HepG2 (cell line): ENCODE data around the gene SAAL1. TPM values are rescaled to one million over a fixed set of nuclear protein-coding genes. Genes with fewer than 3 reads are reported as not detected.

Source experiments
- DR1 ChIP-seq: sonication (generic); formaldehyde crosslinking; IDR thresholded peaks from 2 replicates; pipeline ENCODE4 v1.8.0; 2021; ENCODE audit warnings: mild to moderate bottlenecking, missing genetic modification reagents, inconsistent platforms
- EZH2 ChIP-seq: conservative IDR thresholded peaks from 2 replicates; pipeline ENCODE4 v1.6.1; 2012; ENCODE audit warnings: mild to moderate bottlenecking, low read depth, low read length, moderate library complexity
- KAT2B ChIP-seq: fragments of 150-350 bp; IDR thresholded peaks from 2 replicates; pipeline ENCODE4 v1.6.1; 2014; ENCODE audit warnings: low read depth, low read length, borderline replicate concordance
- LCORL ChIP-seq, 2 experiments: fragments of 450-650 bp in 1 of 2; sonication (generic) in 1 of 2; formaldehyde crosslinking in 1 of 2; IDR thresholded peaks; 2 replicates each; pipeline versions ENCODE4 v1.5.0 to v1.6.1; 2017 to 2020; ENCODE audit warnings: antibody characterized with exemption in 1 of 2, missing genetic modification reagents in 1 of 2
- NFE2L2 ChIP-seq: fragments of 150-350 bp; IDR thresholded peaks from 2 replicates; pipeline ENCODE4 v1.6.1; 2014; ENCODE audit warnings: low read length
- NONO ChIP-seq, 2 experiments: fragments of 450-650 bp in 1 of 2; sonication (generic) in 1 of 2; formaldehyde crosslinking in 1 of 2; IDR thresholded peaks in 1 of 2; conservative IDR thresholded peaks in 1 of 2; 2 replicates each; pipeline versions ENCODE4 v1.6.1 to v1.8.0; 2017 to 2022; ENCODE audit warnings: mild to moderate bottlenecking in 1 of 2, missing genetic modification reagents in 1 of 2, moderate library complexity in 1 of 2
- RAD51 ChIP-seq: fragments of 450-650 bp; IDR thresholded peaks from 2 replicates; pipeline ENCODE4 v1.6.1; 2016; ENCODE audit warnings: borderline replicate concordance
- THAP7 ChIP-seq: sonication (generic); formaldehyde crosslinking; IDR thresholded peaks from 2 replicates; pipeline ENCODE4 v1.8.1; 2023; ENCODE audit warnings: mild to moderate bottlenecking, missing genetic modification reagents
- THAP8 ChIP-seq: sonication (generic); formaldehyde crosslinking; IDR thresholded peaks from 2 replicates; pipeline ENCODE4 v1.5.1; 2020; ENCODE audit warnings: missing genetic modification reagents, mild to moderate bottlenecking, borderline replicate concordance
- TMF1 ChIP-seq: sonication (generic); formaldehyde crosslinking; IDR thresholded peaks from 2 replicates; pipeline ENCODE4 v1.8.1; 2022; ENCODE audit warnings: low read depth, missing genetic modification reagents
- ZMYM3 ChIP-seq: sonication (generic); formaldehyde crosslinking; IDR thresholded peaks from 2 replicates; pipeline ENCODE4 v1.5.1; 2020; ENCODE audit warnings: mild to moderate bottlenecking, missing genetic modification reagents
- ZNF333 ChIP-seq: sonication (generic); formaldehyde crosslinking; IDR thresholded peaks from 2 replicates; pipeline ENCODE4 v1.4.0; 2020; ENCODE audit warnings: mild to moderate bottlenecking, missing genetic modification reagents, borderline replicate concordance
- ZNF556 ChIP-seq: sonication (generic); formaldehyde crosslinking; IDR thresholded peaks from 2 replicates; pipeline ENCODE4 v1.4.0; 2020; ENCODE audit warnings: mild to moderate bottlenecking, missing genetic modification reagents, borderline replicate concordance
- ZNF580 ChIP-seq: IDR thresholded peaks from 2 replicates; pipeline ENCODE4 v1.6.1; 2016; ENCODE audit warnings: low read depth, borderline replicate concordance
- ZNF639 ChIP-seq: conservative IDR thresholded peaks from 2 replicates; pipeline ENCODE4 v1.6.1; 2018; ENCODE audit warnings: missing genetic modification reagents
- ZNF777 ChIP-seq: sonication (generic); formaldehyde crosslinking; IDR thresholded peaks from 2 replicates; pipeline ENCODE4 v1.4.0; 2020; ENCODE audit warnings: missing genetic modification reagents
- polyA plus RNA-seq, 8 experiments: library from polyadenylated mRNA; depleted of rRNA in 3 of 8; stranded (reverse) in 7 of 8; unstranded in 1 of 8; fragments of >200 nt; fragmentation: Illumina TruSeq in 4 of 8; extraction: Trizol in 4 of 8; gene quantifications; 2 replicates each; pipeline versions ENCODE4 v1.2.1 to v1.2.3, GENCODE V29; 2011 to 2016; ENCODE audit warnings: low read depth in 4 of 8, missing spikeins in 1 of 8, mixed read lengths in 1 of 8; ENCODE audit not compliant: insufficient read depth in 1 of 8
- total RNA-seq, 5 experiments: library from RNA; depleted of rRNA; stranded (reverse); fragments of >200 nt; fragmentation: Illumina TruSeq; extraction: Trizol; gene quantifications; 2 replicates each; pipeline ENCODE4 v1.2.3, GENCODE V29; 2016; ENCODE audit warnings: low read depth in 1 of 5
- TF ChIP-seq, protein P1 (sequence below): sonication (generic); formaldehyde crosslinking; IDR thresholded peaks from 2 replicates; pipeline ENCODE4 v1.4.0; 2020; ENCODE audit warnings: mild to moderate bottlenecking, missing genetic modification reagents
- TF ChIP-seq, protein P2 (sequence below): sonication (generic); formaldehyde crosslinking; IDR thresholded peaks from 2 replicates; pipeline ENCODE4 v1.4.0; 2020; ENCODE audit warnings: missing genetic modification reagents

The SAAL1 gene
- total and polyA plus RNA-seq, 2 of the 13 experiments (the other 11 are each of a cell fraction or from before 2014, with no cell fraction given), result 16.5 to 46.0 TPM

DNA sequence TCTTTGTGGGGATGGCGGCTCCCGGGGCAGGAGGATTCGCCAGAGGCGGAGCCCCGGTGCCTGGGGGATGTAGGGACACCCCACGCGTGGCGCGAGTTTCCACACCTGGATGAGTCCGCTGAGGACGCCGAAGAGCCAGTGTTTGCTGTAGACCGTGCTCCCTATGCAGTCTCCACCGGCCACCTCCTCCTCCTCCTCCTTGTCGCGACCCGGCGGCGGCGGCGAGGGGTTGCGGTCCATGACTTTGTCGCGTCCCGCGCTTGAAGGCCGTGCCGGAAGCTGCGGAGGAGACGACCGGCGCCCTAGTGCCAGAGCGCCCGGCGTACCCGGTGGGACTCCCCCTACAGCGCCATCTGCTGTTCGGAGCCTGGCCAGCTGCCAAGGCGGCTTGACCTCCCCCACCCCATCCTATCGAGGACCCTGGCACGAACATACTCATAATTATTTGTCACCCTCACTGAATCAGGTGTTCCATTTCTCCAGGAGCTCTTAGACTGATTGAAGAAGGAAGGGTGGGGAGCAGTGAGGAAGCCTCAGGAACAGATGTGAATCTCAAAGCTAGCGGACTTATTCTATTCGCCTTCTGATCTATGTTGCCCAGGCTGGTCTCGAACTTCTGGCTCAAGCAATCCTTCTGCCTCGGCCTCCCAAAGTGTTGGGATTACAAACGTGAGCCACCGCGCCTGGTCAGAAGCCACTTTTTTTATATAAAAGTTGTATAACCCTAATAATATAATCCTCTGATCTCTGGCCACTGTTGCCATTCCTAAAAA is at the start of gene SAAL1 (continued):
- TF ChIP-seq ZNF580 (CRISPR knock-in tag), result peak; percentile 70; the same call in 1 of the 2 replicates
- TF ChIP-seq NONO (IDR thresholded peaks at IDR 0.05), result no peak
- TF ChIP-seq NONO (CRISPR knock-in tag; conservative IDR thresholded peaks at IDR 0.05), result peak; percentile 85; the same call in 1 of the 2 replicates
- no peak for TF ChIP-seq RAD51
- TF ChIP-seq, protein P1, sequence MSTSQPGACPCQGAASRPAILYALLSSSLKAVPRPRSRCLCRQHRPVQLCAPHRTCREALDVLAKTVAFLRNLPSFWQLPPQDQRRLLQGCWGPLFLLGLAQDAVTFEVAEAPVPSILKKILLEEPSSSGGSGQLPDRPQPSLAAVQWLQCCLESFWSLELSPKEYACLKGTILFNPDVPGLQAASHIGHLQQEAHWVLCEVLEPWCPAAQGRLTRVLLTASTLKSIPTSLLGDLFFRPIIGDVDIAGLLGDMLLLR (CRISPR knock-in tag), result peak; percentile 81; the same call in 1 of the 2 replicates
- 0 out of 2 replicates have a peak, but pooled peaks have one; percentile 63 for TF ChIP-seq ZNF333 (CRISPR knock-in tag)
- TF ChIP-seq LCORL (IDR thresholded peaks at IDR 0.05), result no peak
- peak; percentile 34; the same call in 1 of the 2 replicates for TF ChIP-seq LCORL (CRISPR knock-in tag; IDR thresholded peaks at IDR 0.05)
- TF ChIP-seq THAP8 (CRISPR knock-in tag), result no peak
- peak; percentile 69 for TF ChIP-seq DR1
- no peak; the same call in 1 of the 2 replicates for TF ChIP-seq TMF1 (CRISPR knock-in tag)
- TF ChIP-seq NFE2L2, result no peak
- peak; percentile 62; the same call in 1 of the 2 replicates for TF ChIP-seq THAP7 (CRISPR knock-in tag)
- TF ChIP-seq ZNF777, result no peak
- no peak for TF ChIP-seq EZH2
- peak; percentile 88 for TF ChIP-seq ZNF556 (CRISPR knock-in tag)
- no peak for TF ChIP-seq KAT2B
- 0 out of 2 replicates have a peak, but pooled peaks have one; percentile 47 for TF ChIP-seq ZMYM3 (CRISPR knock-in tag)
- TF ChIP-seq, protein P2, sequence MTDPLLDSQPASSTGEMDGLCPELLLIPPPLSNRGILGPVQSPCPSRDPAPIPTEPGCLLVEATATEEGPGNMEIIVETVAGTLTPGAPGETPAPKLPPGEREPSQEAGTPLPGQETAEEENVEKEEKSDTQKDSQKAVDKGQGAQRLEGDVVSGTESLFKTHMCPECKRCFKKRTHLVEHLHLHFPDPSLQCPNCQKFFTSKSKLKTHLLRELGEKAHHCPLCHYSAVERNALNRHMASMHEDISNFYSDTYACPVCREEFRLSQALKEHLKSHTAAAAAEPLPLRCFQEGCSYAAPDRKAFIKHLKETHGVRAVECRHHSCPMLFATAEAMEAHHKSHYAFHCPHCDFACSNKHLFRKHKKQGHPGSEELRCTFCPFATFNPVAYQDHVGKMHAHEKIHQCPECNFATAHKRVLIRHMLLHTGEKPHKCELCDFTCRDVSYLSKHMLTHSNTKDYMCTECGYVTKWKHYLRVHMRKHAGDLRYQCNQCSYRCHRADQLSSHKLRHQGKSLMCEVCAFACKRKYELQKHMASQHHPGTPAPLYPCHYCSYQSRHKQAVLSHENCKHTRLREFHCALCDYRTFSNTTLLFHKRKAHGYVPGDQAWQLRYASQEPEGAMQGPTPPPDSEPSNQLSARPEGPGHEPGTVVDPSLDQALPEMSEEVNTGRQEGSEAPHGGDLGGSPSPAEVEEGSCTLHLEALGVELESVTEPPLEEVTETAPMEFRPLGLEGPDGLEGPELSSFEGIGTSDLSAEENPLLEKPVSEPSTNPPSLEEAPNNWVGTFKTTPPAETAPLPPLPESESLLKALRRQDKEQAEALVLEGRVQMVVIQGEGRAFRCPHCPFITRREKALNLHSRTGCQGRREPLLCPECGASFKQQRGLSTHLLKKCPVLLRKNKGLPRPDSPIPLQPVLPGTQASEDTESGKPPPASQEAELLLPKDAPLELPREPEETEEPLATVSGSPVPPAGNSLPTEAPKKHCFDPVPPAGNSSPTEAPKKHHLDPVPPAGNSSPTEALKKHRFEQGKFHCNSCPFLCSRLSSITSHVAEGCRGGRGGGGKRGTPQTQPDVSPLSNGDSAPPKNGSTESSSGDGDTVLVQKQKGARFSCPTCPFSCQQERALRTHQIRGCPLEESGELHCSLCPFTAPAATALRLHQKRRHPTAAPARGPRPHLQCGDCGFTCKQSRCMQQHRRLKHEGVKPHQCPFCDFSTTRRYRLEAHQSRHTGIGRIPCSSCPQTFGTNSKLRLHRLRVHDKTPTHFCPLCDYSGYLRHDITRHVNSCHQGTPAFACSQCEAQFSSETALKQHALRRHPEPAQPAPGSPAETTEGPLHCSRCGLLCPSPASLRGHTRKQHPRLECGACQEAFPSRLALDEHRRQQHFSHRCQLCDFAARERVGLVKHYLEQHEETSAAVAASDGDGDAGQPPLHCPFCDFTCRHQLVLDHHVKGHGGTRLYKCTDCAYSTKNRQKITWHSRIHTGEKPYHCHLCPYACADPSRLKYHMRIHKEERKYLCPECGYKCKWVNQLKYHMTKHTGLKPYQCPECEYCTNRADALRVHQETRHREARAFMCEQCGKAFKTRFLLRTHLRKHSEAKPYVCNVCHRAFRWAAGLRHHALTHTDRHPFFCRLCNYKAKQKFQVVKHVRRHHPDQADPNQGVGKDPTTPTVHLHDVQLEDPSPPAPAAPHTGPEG (CRISPR knock-in tag), result no peak
- TF ChIP-seq ZNF639 (CRISPR knock-in tag), result peak; percentile 70; the same call in 1 of the 2 replicates
